GM23338 (cell line): ENCODE results near the gene SLC19A1. TPM values are rescaled to one million over a fixed set of nuclear protein-coding genes. Genes with fewer than 3 reads are reported as not detected.

Experiments used
- ATAC-seq: fragments of 200-7000 bp; cut with Tn5 transposase; 3 replicates; pipeline ENCODE4 v1.9.1; 2020
- DNase-seq: peaks from one replicate; pipeline ENCODE4 v3.0.0-alpha.2; 2015; ENCODE audit warnings: low spot score
- H2AFZ ChIP-seq: fragments of 200-600 bp; sonication (generic); 2 replicates; pipeline ENCODE4 v1.8.0; 2016; ENCODE audit warnings: antibody characterized with exemption, mild to moderate bottlenecking, moderate library complexity
- H3F3A ChIP-seq: fragments of 200-600 bp; sonication (generic); replicated peaks from 2 replicates; pipeline ENCODE4 v1.8.0; 2017; ENCODE audit warnings: antibody characterized with exemption, mixed run types, low read depth
- H3K27ac ChIP-seq: fragments of 200-600 bp; sonication (generic); 2 replicates; pipeline ENCODE4 v1.6.1; 2016; ENCODE audit warnings: low read depth
- H3K27me3 ChIP-seq: fragments of 200-600 bp; sonication (generic); 2 replicates; pipeline ENCODE4 v1.8.0; 2016; ENCODE audit warnings: mild to moderate bottlenecking, mixed run types, moderate library complexity; ENCODE audit not compliant: insufficient read depth
- H3K36me3 ChIP-seq: fragments of 200-600 bp; sonication (generic); 2 replicates; pipeline ENCODE4 v1.8.0; 2016; ENCODE audit warnings: mild to moderate bottlenecking; ENCODE audit not compliant: insufficient read depth
- H3K4me1 ChIP-seq: fragments of 200-600 bp; sonication (generic); 2 replicates; pipeline ENCODE4 v1.8.0; 2016; ENCODE audit warnings: mild to moderate bottlenecking, moderate library complexity; ENCODE audit not compliant: insufficient read depth
- H3K4me2 ChIP-seq: fragments of 200-600 bp; sonication (generic); 2 replicates; pipeline ENCODE4 v1.7.1; 2017; ENCODE audit warnings: mixed run types
- H3K4me3 ChIP-seq: fragments of 200-600 bp; sonication (generic); 2 replicates; pipeline ENCODE4 v1.6.1; 2016; ENCODE audit warnings: mixed run types
- H3K79me2 ChIP-seq: fragments of 200-600 bp; sonication (generic); replicated peaks from 2 replicates; pipeline ENCODE4 v1.8.0; 2017; ENCODE audit warnings: mild to moderate bottlenecking; ENCODE audit not compliant: insufficient read depth
- H3K9me2 ChIP-seq: fragments of 200-600 bp; sonication (generic); 2 replicates; pipeline ENCODE4 v1.8.0; 2017; ENCODE audit not compliant: insufficient read depth
- H4K20me1 ChIP-seq: fragments of 200-600 bp; sonication (generic); replicated peaks from 2 replicates; pipeline ENCODE4 v1.8.0; 2017; ENCODE audit warnings: mild to moderate bottlenecking; ENCODE audit not compliant: insufficient read depth
- H3K27ac Mint-ChIP-seq: 2 replicates; pipeline ENCODE4 v1.8.0; 2020; ENCODE audit warnings: inconsistent platforms, mild to moderate bottlenecking, moderate library complexity, mixed read lengths
- H3K27me3 Mint-ChIP-seq: 3 replicates; pipeline ENCODE4 v1.8.0; 2022; ENCODE audit warnings: low read depth, mild to moderate bottlenecking, moderate library complexity, mixed read lengths, inconsistent platforms; ENCODE audit not compliant: insufficient read depth, poor library complexity
- H3K36me3 Mint-ChIP-seq: 3 replicates; pipeline ENCODE4 v1.8.0; 2021; ENCODE audit warnings: low read depth, mild to moderate bottlenecking, inconsistent platforms, moderate library complexity, mixed read lengths
- H3K4me1 Mint-ChIP-seq: 3 replicates; pipeline ENCODE4 v1.8.0; 2020; ENCODE audit warnings: mild to moderate bottlenecking, inconsistent platforms, mixed read lengths
- H3K4me3 Mint-ChIP-seq: 3 replicates; pipeline ENCODE4 v1.8.0; 2021; ENCODE audit warnings: moderate library complexity, mild to moderate bottlenecking, inconsistent platforms, mixed read lengths
- H3K9me3 Mint-ChIP-seq: 3 replicates; pipeline ENCODE4 v1.8.0; 2020; ENCODE audit warnings: moderate library complexity, mild to moderate bottlenecking, inconsistent platforms, mixed read lengths
- CREB1 ChIP-seq: fragments of 250-450 bp; sonication (Bioruptor Pico); IDR thresholded peaks from 2 replicates; pipeline ENCODE4 v1.5.0; 2020; ENCODE audit warnings: low read depth, mild to moderate bottlenecking, moderate library complexity
- CTCF ChIP-seq, 2 experiments: fragments of 200-600 bp in 1 of 2; sonication (generic) in 1 of 2; conservative IDR thresholded peaks; 2 replicates each; pipeline versions ENCODE4 v1.5.1 to v1.6.1; 2016 to 2017; ENCODE audit warnings: antibody characterized with exemption in 2 of 2, low read depth in 2 of 2, mild to moderate bottlenecking in 2 of 2, moderate library complexity in 1 of 2
- ETS1 ChIP-seq: IDR thresholded peaks from 2 replicates; pipeline ENCODE4 v1.6.1; 2016; ENCODE audit warnings: antibody characterized with exemption
- EZH2 ChIP-seq: fragments of 200-600 bp; sonication (generic); IDR thresholded peaks from one replicate; pipeline ENCODE4 v1.8.0; 2017; ENCODE audit warnings: antibody characterized with exemption, mild to moderate bottlenecking, low read depth; ENCODE audit not compliant: unreplicated experiment
- EZH2phosphoT487 ChIP-seq: fragments of 200-600 bp; sonication (generic); IDR thresholded peaks from one replicate; pipeline ENCODE4 v1.8.1; 2018; ENCODE audit warnings: antibody characterized with exemption; ENCODE audit not compliant: unreplicated experiment
- NANOG ChIP-seq: IDR thresholded peaks from 2 replicates; pipeline ENCODE4 v1.6.1; 2016; ENCODE audit warnings: antibody characterized with exemption, borderline replicate concordance
- POLR2AphosphoS5 ChIP-seq: IDR thresholded peaks from 2 replicates; pipeline ENCODE4 v1.6.1; 2016; ENCODE audit warnings: antibody characterized with exemption, low read depth
- STAT1 ChIP-seq: IDR thresholded peaks from one replicate; pipeline ENCODE4 v1.6.1; 2016; ENCODE audit warnings: antibody characterized with exemption; ENCODE audit not compliant: unreplicated experiment
- ZNF114 ChIP-seq: fragments of 250-450 bp; sonication (Bioruptor Pico); IDR thresholded peaks from 2 replicates; pipeline ENCODE4 v1.5.0; 2020; ENCODE audit warnings: mild to moderate bottlenecking, moderate library complexity
- ZNF331 ChIP-seq: fragments of 250-450 bp; sonication (Bioruptor Pico); IDR thresholded peaks from 2 replicates; pipeline ENCODE4 v1.5.0; 2020; ENCODE audit warnings: low read depth, mild to moderate bottlenecking, moderate library complexity
- ZNF462 ChIP-seq: fragments of 250-450 bp; sonication (Bioruptor Pico); IDR thresholded peaks from 2 replicates; pipeline ENCODE4 v1.5.0; 2020; ENCODE audit warnings: mild to moderate bottlenecking, moderate library complexity
- polyA plus RNA-seq: library from polyadenylated mRNA; unstranded; fragments of >200 nt; fragmentation: Nextera tagmentation; extraction: Ambion mirVana; gene quantifications from 2 replicates; pipeline ENCODE4 v1.2.1, GENCODE V29; 2016
- total RNA-seq: library from RNA; depleted of rRNA; stranded (reverse); fragments of >200 nt; shearing (Covaris generic); gene quantifications from 2 replicates; pipeline ENCODE4 v1.2.3, GENCODE V29; 2014

The SLC19A1 gene
- total and polyA plus RNA-seq, 2 experiments from 2014 or later, result 31.2 to 33.0 TPM

- H3K4me3 ChIP-seq, result no peak overlapping the region
Observed at GRCh38 chr21:45484318-45484717, 57.9 kb downstream of the SLC19A1 start.

GRCh38 chr21:45482899-45483821 lies 59.1 kb downstream of the SLC19A1 start:
- Mint-ChIP-seq H3K36me3 (peaks cover 62% of the 10 kb centered on the region), H3K27me3 (peaks cover 10% of the 10 kb centered on the region), H3K27ac (no peak overlapping the region), H3K4me3 (no peak overlapping the region), H3K9me3 (no peaks in the 10 kb centered on the region), H3K4me1 (peaks cover 15% of the 10 kb centered on the region)
- no peaks in the 10 kb centered on the region for H3K79me2 ChIP-seq
- H4K20me1 ChIP-seq, result peaks cover 7% of the 10 kb centered on the region
- no peak overlapping the region for H2AFZ ChIP-seq
- ATAC-seq (no peak), DNase-seq (no peak)
- no peak overlapping the region for H3K4me3 ChIP-seq
- H3K4me1 ChIP-seq, result peaks cover 5% of the 10 kb centered on the region; the same call in 1 of the 2 replicates
- no peaks in the 10 kb centered on the region for H3K9me2 ChIP-seq
- no peak overlapping the region for H3K4me2 ChIP-seq
- peaks cover 8% of the 10 kb centered on the region for H3K36me3 ChIP-seq
- no peaks in the 10 kb centered on the region for H3K27me3 ChIP-seq
- H3K27ac ChIP-seq, result no peak overlapping the region
- H3F3A ChIP-seq, result peaks cover 20% of the 10 kb centered on the region
- no peak for TF ChIP-seq STAT1
- TF ChIP-seq CREB1 (CRISPR knock-in tag), result no peak
- TF ChIP-seq NANOG, result no peak
- no peak for TF ChIP-seq ZNF114
- no peak for TF ChIP-seq EZH2phosphoT487
- no peak for TF ChIP-seq EZH2
- TF ChIP-seq ZNF462 (CRISPR knock-in tag), result no peak
- TF ChIP-seq CTCF (conservative IDR thresholded peaks at IDR 0.05; ENCODE audit: low read depth in 2 of 2), result no peak
- TF ChIP-seq ZNF331 (CRISPR knock-in tag), result no peak

More at GRCh38 chr21:45484318-45484717, 57.9 kb downstream of the SLC19A1 start:
- no peak for DNase-seq
- no peaks in the 10 kb centered on the region for H3K9me2 ChIP-seq
- H3K27me3 Mint-ChIP-seq, result peaks cover 7% of the 10 kb centered on the region
- no peak overlapping the region for H3K27ac Mint-ChIP-seq
- H3F3A ChIP-seq, result peaks cover 8% of the 10 kb centered on the region
- H3K36me3 Mint-ChIP-seq, result peaks cover 54% of the 10 kb centered on the region
- ATAC-seq, result no peak
- TF ChIP-seq POLR2AphosphoS5 (peak; percentile 36), ETS1 (no peak)
- H3K36me3 ChIP-seq, result peaks cover 2% of the 10 kb centered on the region
- H3K9me3 Mint-ChIP-seq, result no peaks in the 10 kb centered on the region
- no peaks in the 10 kb centered on the region for H3K27me3 ChIP-seq
- H3K4me1 Mint-ChIP-seq, result peaks cover 21% of the 10 kb centered on the region
- no peak overlapping the region for H3K4me2 ChIP-seq
- no peak overlapping the region for H2AFZ ChIP-seq
- no peaks in the 10 kb centered on the region; the same call in none of the 2 replicates for H4K20me1 ChIP-seq
- no peak overlapping the region for H3K27ac ChIP-seq
- no peak overlapping the region for H3K4me3 Mint-ChIP-seq
- H3K79me2 ChIP-seq, result no peaks in the 10 kb centered on the region
- peaks cover 10% of the 10 kb centered on the region for H3K4me1 ChIP-seq
